Heart left ventricle (tissue), 16 donors: ENCODE measurements around the gene RCC2. TPM values are rescaled to one million over a fixed set of nuclear protein-coding genes. Genes with fewer than 3 reads are reported as not detected.
A peak's percentile ranks its signal among the peaks of the same experiment; 100 is the strongest.

Source experiments
- ATAC-seq, 4 donors: fragments of 200-7000 bp; cut with Tn5 transposase; one replicate each; pipeline ENCODE4 v1.9.1; 2020 to 2022; ENCODE audit warnings: moderate library complexity in 4 of 4, mild to moderate bottlenecking in 3 of 4, moderate number of reproducible peaks in 1 of 4
- DNase-seq, 5 donors: peaks; one replicate each; pipeline ENCODE4 v3.0.0-alpha.2; 2020
- H3K27ac ChIP-seq, 12 donors: fragments of 200-600 bp; sonication (generic) in 4 of 12; one replicate each; pipeline versions ENCODE4 v1.5.0 to v1.8.0; 2016 to 2022; ENCODE audit warnings: mild to moderate bottlenecking in 2 of 12
- H3K27me3 ChIP-seq, 9 donors: fragments of 200-600 bp; sonication (generic) in 2 of 9; one replicate each; pipeline versions ENCODE4 v1.5.1 to v1.8.0; 2016 to 2022; ENCODE audit warnings: mild to moderate bottlenecking in 3 of 9
- H3K36me3 ChIP-seq, 9 donors: fragments of 200-600 bp; sonication (generic) in 2 of 9; one replicate each; pipeline versions ENCODE4 v1.5.0 to v1.8.0; 2018 to 2022; ENCODE audit warnings: mild to moderate bottlenecking in 2 of 9
- H3K4me1 ChIP-seq, 12 donors: fragments of 200-600 bp; sonication (generic) in 4 of 12; one replicate each; pipeline versions ENCODE4 v1.5.0 to v1.8.0; 2016 to 2022; ENCODE audit warnings: mild to moderate bottlenecking in 3 of 12
- H3K4me3 ChIP-seq, 12 donors: fragments of 200-600 bp; sonication (generic) in 4 of 12; one replicate each; pipeline versions ENCODE4 v1.5.0 to v1.8.0; 2017 to 2022; ENCODE audit warnings: mild to moderate bottlenecking in 9 of 12, moderate library complexity in 4 of 12
- H3K9me3 ChIP-seq, 12 donors: fragments of 200-600 bp; sonication (generic) in 4 of 12; one replicate each; pipeline versions ENCODE4 v1.5.0 to v1.8.0; 2016 to 2022; ENCODE audit warnings: mild to moderate bottlenecking in 1 of 12
- POLR2A ChIP-seq, 2 donors: fragments of 450-650 bp; IDR thresholded peaks; one replicate each; pipeline ENCODE4 v1.6.1; 2017; ENCODE audit warnings: antibody characterized with exemption in 2 of 2, mild to moderate bottlenecking in 2 of 2, moderate library complexity in 2 of 2
- WGBS, 4 donors: extraction: QIAGEN DNeasy Blood & Tissue Kit in 2 of 4; methylation state at CpG; one replicate each; pipeline versions ENCODE4 v1.1.5 to v1.1.7; 2013 to 2018; 5-methylcytosine and 5-hydroxymethylcytosine counted together
- intact Hi-C, 10 donors: fragments of 100-400 bp; cut with DNase I; formaldehyde crosslinking; loops; one replicate each; pipeline versions ENCODE4 v1.11.1 to v1.14.2; 2022
- polyA plus RNA-seq, 2 donors: library from polyadenylated mRNA; stranded (reverse); fragments of 200-250 nt; gene quantifications; one replicate each; pipeline ENCODE4 v1.2.3, GENCODE V29; 2013
- total RNA-seq, 9 donors: library from RNA; depleted of rRNA in 2 of 9; stranded (reverse); fragments of >200 nt in 2 of 9; fragmentation: NEBNext Ultra II Directional in 3 of 9; extraction: Animal tissue kit (Norgen Biotek cat#: 25700) in 3 of 9; gene quantifications; one replicate each; pipeline versions ENCODE4 v1.1.0 to v1.2.4, GENCODE V29; 2016 to 2023
- TF ChIP-seq, protein P1 (sequence below), 12 donors: fragments of 200-600 bp; sonication (generic) in 4 of 12; IDR thresholded peaks; one replicate each; pipeline versions ENCODE4 v1.5.0 to v1.8.0; 2018 to 2022; ENCODE audit warnings: antibody characterized with exemption in 12 of 12, mild to moderate bottlenecking in 5 of 12
- donor health status: ischemic (EF 13 %, LVEDD 7.1; RV severe dilation, severe dysfunction).
- donor health status: healthy with polysubstance abuse.
- donor health status: DM: no; HTN: yes; CAD: no.
- donor health status: DM: no; HTN: no; CAD: no.
- donor health status: ischemic (EF 25% LVEDD 6.9; RV normal size, moderate dysfunction).
- donor health status: ischemic (EF 25% LVEDD 5.7; RV mildly dilated, moderate dysfunction).
- donor health status: healthy.
- donor health status: DM: yes; HTN: yes; CAD: no.
- donor health status: ischemic (EF 35%, LVEDD 5.7; RV mildly dilated, moderate dysfunction).
- donor health status: nonischemic (EF 11% LVEDD 7.7; RV severe dilation, severe dysfunction).
- donor health status: DM: yes; HTN: yes; CAD: no.
- donor health status: PGD.
- donor health status: ischemic (EF 29% LVEDD 5.4; RV normal size, mild dysfunction).
- donor health status: nonischemic (EF 23%, LVEDD 6.1; RV moderate dilation, normal function).

Gene RCC2
- total and polyA plus RNA-seq, 11 donors: 6.1 to 39.1 (median 14.3) TPM

DNA sequence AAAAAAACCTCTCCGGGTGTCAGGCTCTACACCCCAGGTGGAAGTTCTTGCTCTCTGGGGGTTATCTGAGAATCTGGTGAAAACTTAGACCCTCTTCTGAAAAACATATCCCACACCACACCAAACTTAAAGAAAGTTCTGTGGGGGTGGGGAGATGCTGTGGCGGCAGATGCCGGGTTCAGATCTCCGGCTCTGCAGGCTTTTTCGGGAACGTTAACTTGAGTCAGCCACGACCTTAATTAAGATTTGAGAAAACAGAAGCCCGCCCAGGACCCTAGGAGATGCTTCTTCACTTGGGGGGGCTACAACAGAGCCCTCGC, 2.3 kb downstream of the RCC2 start:
- DNase-seq: no peak
- TF ChIP-seq, protein P1, sequence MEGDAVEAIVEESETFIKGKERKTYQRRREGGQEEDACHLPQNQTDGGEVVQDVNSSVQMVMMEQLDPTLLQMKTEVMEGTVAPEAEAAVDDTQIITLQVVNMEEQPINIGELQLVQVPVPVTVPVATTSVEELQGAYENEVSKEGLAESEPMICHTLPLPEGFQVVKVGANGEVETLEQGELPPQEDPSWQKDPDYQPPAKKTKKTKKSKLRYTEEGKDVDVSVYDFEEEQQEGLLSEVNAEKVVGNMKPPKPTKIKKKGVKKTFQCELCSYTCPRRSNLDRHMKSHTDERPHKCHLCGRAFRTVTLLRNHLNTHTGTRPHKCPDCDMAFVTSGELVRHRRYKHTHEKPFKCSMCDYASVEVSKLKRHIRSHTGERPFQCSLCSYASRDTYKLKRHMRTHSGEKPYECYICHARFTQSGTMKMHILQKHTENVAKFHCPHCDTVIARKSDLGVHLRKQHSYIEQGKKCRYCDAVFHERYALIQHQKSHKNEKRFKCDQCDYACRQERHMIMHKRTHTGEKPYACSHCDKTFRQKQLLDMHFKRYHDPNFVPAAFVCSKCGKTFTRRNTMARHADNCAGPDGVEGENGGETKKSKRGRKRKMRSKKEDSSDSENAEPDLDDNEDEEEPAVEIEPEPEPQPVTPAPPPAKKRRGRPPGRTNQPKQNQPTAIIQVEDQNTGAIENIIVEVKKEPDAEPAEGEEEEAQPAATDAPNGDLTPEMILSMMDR (IDR thresholded peaks at IDR 0.05): no peak
- no peak for TF ChIP-seq POLR2A (IDR thresholded peaks at IDR 0.05)
- Histone ChIP-seq H3K4me3 (peak overlapping the region; percentile 56 to 95 (median 80)), H3K27ac (peak overlapping the region in 11 of 12 donors; percentile 47 to 89 (median 82)), H3K4me1 (peaks cover 0 to 57% (median 16%) of the 10 kb centered on the region in 12 donors), H3K36me3 (peaks cover 0 to 29% (median 5%) of the 10 kb centered on the region in 9 donors), H3K27me3 (no peaks in the 10 kb centered on the region), H3K9me3 (no peaks in the 10 kb centered on the region)
- no peak for ATAC-seq
- 0 to 6% (median 1%) methylated on average over 4 to 9 of the region's 9 CpGs for WGBS, 4 donors
- intact Hi-C loops: loop anchor here in 1 of 10 donors (5.0 kb wide), 1 partner anchor 170 kb away; no protein-coding TSS in a partner anchor

DNA sequence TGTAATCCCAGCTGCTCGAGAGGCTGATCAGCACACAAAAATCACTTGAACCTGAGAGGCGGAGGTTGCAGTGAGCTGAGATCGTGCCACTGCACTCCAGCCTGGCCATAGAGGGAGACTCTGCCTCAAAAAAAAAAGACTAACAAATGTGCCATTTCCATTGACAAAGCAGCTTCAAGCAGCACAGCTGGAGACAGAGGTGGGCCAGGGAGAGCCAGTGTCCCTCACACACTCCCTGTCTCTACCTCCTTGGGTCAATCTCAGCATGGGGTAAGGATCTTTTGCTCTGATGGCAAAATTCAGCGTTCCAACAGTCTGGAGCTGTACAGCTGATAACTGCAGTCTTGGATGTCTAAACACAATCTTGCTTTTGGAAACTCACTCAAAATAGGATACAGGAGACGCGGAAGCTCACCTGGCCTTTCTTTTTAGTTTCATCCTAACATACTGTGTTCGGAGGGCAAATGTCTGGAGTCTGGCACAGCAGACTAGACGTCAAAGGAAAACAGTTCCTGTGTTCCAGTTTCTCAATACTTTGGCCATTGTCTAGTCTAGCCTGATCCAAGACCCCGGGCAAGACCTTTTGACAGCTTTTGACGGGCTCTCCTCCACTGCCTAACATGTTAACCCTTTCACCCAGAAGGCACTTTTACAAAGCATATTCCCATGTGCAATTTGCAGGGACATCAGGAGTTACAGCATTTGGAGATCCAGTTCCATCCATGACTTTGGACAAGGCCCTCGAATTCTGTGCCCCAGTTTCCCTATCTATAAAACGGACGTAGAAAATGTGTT, 2.9 kb downstream of the RCC2 start:
- ATAC-seq (no peak), DNase-seq (peak in 1 of 5 donors; percentile 16)
- intact Hi-C loops: loop anchor here in 1 of 10 donors (5.0 kb wide), 1 partner anchor 171 kb away; no protein-coding TSS in a partner anchor
- Histone ChIP-seq H3K36me3 (peaks cover 0 to 31% (median 5%) of the 10 kb centered on the region in 9 donors), H3K9me3 (no peaks in the 10 kb centered on the region), H3K4me3 (peak overlapping the region in 11 of 12 donors; percentile 66 to 95 (median 82)), H3K4me1 (peaks cover 0 to 62% (median 16%) of the 10 kb centered on the region in 12 donors), H3K27ac (peak overlapping the region in 8 of 12 donors; percentile 47 to 88 (median 81)), H3K27me3 (no peaks in the 10 kb centered on the region)
- TF ChIP-seq, protein P1 (IDR thresholded peaks at IDR 0.05): no peak
- no peak for TF ChIP-seq POLR2A (IDR thresholded peaks at IDR 0.05)
- 47 to 53% (median 49%) methylated on average over 13 of the region's 13 CpGs for whole genome bisulfite sequencing, 4 donors

DNA sequence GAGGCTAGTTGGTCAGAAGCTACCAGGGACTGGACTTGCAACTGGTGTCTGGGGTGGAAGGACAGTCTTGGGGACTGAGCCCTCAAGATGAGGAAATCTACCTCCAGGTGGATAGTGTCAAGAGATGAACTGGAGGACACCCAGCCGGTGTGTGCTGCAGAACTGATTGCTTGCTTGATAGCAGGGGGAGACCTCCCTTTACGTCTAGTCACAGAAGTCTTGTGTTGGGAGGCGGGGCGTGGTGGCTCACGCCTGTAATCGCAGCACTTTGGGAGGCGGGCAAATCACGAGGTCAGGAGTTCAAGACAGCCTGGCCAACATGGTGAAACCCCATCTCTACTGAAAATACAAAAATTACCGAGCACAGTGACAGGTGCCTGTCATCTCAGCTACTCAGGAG, 4.9 kb downstream of the RCC2 start:
- Histone ChIP-seq H3K27ac (no peak overlapping the region), H3K27me3 (no peaks in the 10 kb centered on the region), H3K4me1 (peaks cover 0 to 55% (median 9%) of the 10 kb centered on the region in 12 donors), H3K9me3 (no peaks in the 10 kb centered on the region), H3K4me3 (no peak overlapping the region), H3K36me3 (peaks cover 0 to 32% (median 5%) of the 10 kb centered on the region in 9 donors)
- intact Hi-C loops: no loop called here
- peak in 1 of 5 donors; percentile 13 for DNase-seq
- 77 to 90% (median 85%) methylated on average over 9 of the region's 9 CpGs for WGBS, 4 donors
- ATAC-seq: no peak
- TF ChIP-seq, protein P1 (IDR thresholded peaks at IDR 0.05): no peak

DNA sequence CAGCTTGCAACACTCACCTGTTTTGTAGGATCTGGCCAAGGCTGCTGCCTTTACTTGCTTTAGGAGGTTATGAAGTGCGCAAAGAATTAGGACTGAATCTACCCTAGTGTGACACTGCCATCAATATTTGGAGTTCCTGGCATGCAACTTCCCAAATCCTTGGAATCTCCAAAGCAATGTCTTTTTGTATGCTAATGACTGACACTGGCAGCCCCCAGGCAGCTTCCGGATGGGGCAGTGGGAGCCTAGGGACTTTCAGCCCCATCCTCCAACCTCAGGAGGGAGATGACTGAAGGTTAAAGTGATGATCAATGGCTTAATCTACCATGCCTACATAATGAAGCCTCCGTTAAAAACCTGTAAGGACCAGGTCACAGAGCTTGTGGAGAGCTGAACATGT, 5.5 kb downstream of the RCC2 start:
- Histone ChIP-seq H3K4me1 (peaks cover 0 to 55% (median 9%) of the 10 kb centered on the region in 12 donors), H3K9me3 (no peaks in the 10 kb centered on the region), H3K27ac (no peak overlapping the region), H3K36me3 (peaks cover 0 to 37% (median 5%) of the 10 kb centered on the region in 9 donors), H3K27me3 (no peaks in the 10 kb centered on the region), H3K4me3 (no peak overlapping the region)
- intact Hi-C loops: no loop called here
- TF ChIP-seq POLR2A (IDR thresholded peaks at IDR 0.05): no peak
- TF ChIP-seq, protein P1 (IDR thresholded peaks at IDR 0.05): no peak
- ATAC-seq (no peak), DNase-seq (no peak)
- WGBS, 4 donors: 78 to 82% (median 81%) methylated on average over 3 of the region's 3 CpGs
